CD1c-positive myeloid dendritic cell (primary cell): Measurements from ENCODE around the gene ZYX.
"Not testable (repeated sequence)": the region's sequence is repeated elsewhere in the genome, so short reads cannot be mapped to it uniquely, and the experiment has no call there.

Source experiments
- DNase-seq: peaks from one replicate; pipeline ENCODE4 v3.0.0-alpha.2; 2016; ENCODE audit errors: extremely low spot score

ZYX gene

GRCh38 chr7:143384661-143385631 is 3.8 kb downstream of the ZYX start:
- peak; percentile 74 for DNase-seq

- DNase-seq, result peak; percentile 53
Measured at GRCh38 chr7:143385891-143386781, 5.0 kb downstream of the ZYX start.

- DNase-seq, result no peak
Measured at GRCh38 chr7:143387156-143387975, 6.2 kb downstream of the ZYX start.

- no peak for DNase-seq
Measured at GRCh38 chr7:143388051-143388450, 6.9 kb downstream of the ZYX start.

- no peak for DNase-seq
Measured at GRCh38 chr7:143388491-143389101, 7.5 kb downstream of the ZYX start.

GRCh38 chr7:143389316-143390103 is 8.4 kb downstream of the ZYX start:
- no peak for DNase-seq

GRCh38 chr7:143390104-143390772 is 9.1 kb downstream of the ZYX start:
- no peak for DNase-seq

- DNase-seq, result no peak
Measured at GRCh38 chr7:143390773-143391317, 9.7 kb downstream of the ZYX start.

GRCh38 chr7:143391462-143392404 is 10.6 kb downstream of the ZYX start:
- DNase-seq, result no peak

GRCh38 chr7:143392427-143392826 is 11.3 kb downstream of the ZYX start:
- DNase-seq, result not testable (repeated sequence)

GRCh38 chr7:143392875-143393266 is 11.7 kb downstream of the ZYX start:
- no peak for DNase-seq

GRCh38 chr7:143393267-143394041 is 12.3 kb downstream of the ZYX start:
- DNase-seq, result no peak

- no peak for DNase-seq
Measured at GRCh38 chr7:143394068-143394467, 12.9 kb downstream of the ZYX start.

- DNase-seq, result no peak
Measured at GRCh38 chr7:143394777-143395176, 13.6 kb downstream of the ZYX start.

- DNase-seq, result peak; percentile 52
Measured at GRCh38 chr7:143395187-143396149, 14.3 kb downstream of the ZYX start.

- DNase-seq, result no peak
Measured at GRCh38 chr7:143396182-143396581, 15.0 kb downstream of the ZYX start.
